K562 (cell line): Measurements from ENCODE around the gene RPRML. TPM values are rescaled to one million over a fixed set of nuclear protein-coding genes. Genes with fewer than 3 reads are reported as not detected.

Experiments
- ADNP ChIP-seq: fragments of 200-800 bp; sonication (Bioruptor generic); IDR thresholded peaks from 2 replicates; pipeline ENCODE4 v1.6.1; 2016; ENCODE audit warnings: missing genetic modification characterization, missing compliant biosample characterization
- ELF1 ChIP-seq: fragments of 200-800 bp; sonication (Bioruptor generic); IDR thresholded peaks from 2 replicates; pipeline ENCODE4 v1.6.1; 2016; ENCODE audit warnings: missing genetic modification characterization, missing compliant biosample characterization
- ETS2 ChIP-seq: IDR thresholded peaks from 2 replicates; pipeline ENCODE4 v1.6.1; 2016; ENCODE audit warnings: borderline replicate concordance, missing genetic modification characterization, mild to moderate bottlenecking, moderate library complexity, missing compliant biosample characterization; ENCODE audit not compliant: poor library complexity, severe bottlenecking
- FOXK1 ChIP-seq: sonication (generic); formaldehyde crosslinking; IDR thresholded peaks from 2 replicates; pipeline ENCODE4 v1.8.0; 2022; ENCODE audit warnings: missing genetic modification reagents, mild to moderate bottlenecking, borderline replicate concordance
- KAT7 ChIP-seq: sonication (generic); formaldehyde crosslinking; IDR thresholded peaks from 2 replicates; pipeline ENCODE4 v1.8.0; 2022; ENCODE audit warnings: missing genetic modification reagents, mild to moderate bottlenecking, borderline replicate concordance
- NCOA2 ChIP-seq, 2 experiments: fragments of 450-650 bp; IDR thresholded peaks; 2 replicates each; pipeline ENCODE4 v1.6.1; 2018; ENCODE audit warnings: mild to moderate bottlenecking in 2 of 2, moderate library complexity in 1 of 2; ENCODE audit not compliant: partially characterized antibody in 2 of 2
- NFE2 ChIP-seq: IDR thresholded peaks from 2 replicates; pipeline ENCODE4 v1.6.1; 2014; ENCODE audit warnings: antibody characterized with exemption, low read depth
- NFRKB ChIP-seq: fragments of 450-650 bp; IDR thresholded peaks from 2 replicates; pipeline ENCODE4 v1.6.1; 2016; ENCODE audit warnings: low read depth
- RAD21 ChIP-seq, 2 experiments: fragments of 250-450 bp in 1 of 2; fragments of 450-650 bp in 1 of 2; sonication (Bioruptor Pico) in 1 of 2; formaldehyde crosslinking in 1 of 2; IDR thresholded peaks in 1 of 2; conservative IDR thresholded peaks in 1 of 2; 2 replicates each; pipeline versions ENCODE4 v1.4.0 to v1.8.0; 2020 to 2022; ENCODE audit warnings: mild to moderate bottlenecking in 2 of 2, moderate library complexity in 1 of 2
- SREBF2 ChIP-seq: sonication (generic); formaldehyde crosslinking; IDR thresholded peaks from 2 replicates; pipeline ENCODE4 v1.4.0; 2020; ENCODE audit warnings: mild to moderate bottlenecking, missing genetic modification reagents
- STAG1 ChIP-seq: sonication (generic); formaldehyde crosslinking; IDR thresholded peaks from 2 replicates; pipeline ENCODE4 v1.5.0; 2020; ENCODE audit warnings: missing genetic modification reagents, borderline replicate concordance
- TBL1XR1 ChIP-seq, 2 experiments: IDR thresholded peaks; 2 replicates each; pipeline ENCODE4 v1.6.1; 2012; ENCODE audit warnings: improper control_type of control experiment in 2 of 2, low read length in 2 of 2, mild to moderate bottlenecking in 1 of 2
- polyA plus RNA-seq, 8 experiments: library from polyadenylated mRNA; depleted of rRNA in 4 of 8; stranded (reverse) in 5 of 8; unstranded in 3 of 8; fragments of >200 nt; fragmentation: Nextera tagmentation in 2 of 8; fragmentation: Illumina TruSeq in 1 of 8; extraction: Ambion mirVana in 2 of 8; extraction: Trizol in 1 of 8; gene quantifications; 2 replicates each; pipeline versions ENCODE4 v1.2.1 to v1.2.3, GENCODE V29; 2011 to 2014; ENCODE audit warnings: inconsistent platforms in 1 of 8, missing spikeins in 1 of 8
- total RNA-seq, 7 experiments: library from RNA; depleted of rRNA in 6 of 7; stranded (reverse); fragments of >200 nt in 6 of 7; fragmentation: Illumina TruSeq in 2 of 7; extraction: Trizol in 2 of 7; gene quantifications; 2 replicates each; pipeline versions ENCODE4 v1.2.1 to v1.2.3, GENCODE V29; 2011 to 2021; ENCODE audit warnings: low replicate concordance in 1 of 7
- TF ChIP-seq, protein P1 (sequence below): fragments of 450-650 bp; formaldehyde crosslinking; IDR thresholded peaks from 2 replicates; pipeline ENCODE4 v1.4.0; 2020; ENCODE audit warnings: mild to moderate bottlenecking, moderate library complexity
- TF ChIP-seq, protein P2 (sequence below): fragments of 450-650 bp; IDR thresholded peaks from 2 replicates; pipeline ENCODE4 v1.6.1; 2018; ENCODE audit not compliant: partially characterized antibody
- TF ChIP-seq, protein P3 (sequence below), 2 experiments: IDR thresholded peaks; 2 replicates each; pipeline ENCODE4 v1.6.1; 2011; ENCODE audit warnings: borderline replicate concordance in 1 of 2, control low read depth in 1 of 2, low read depth in 1 of 2, low read length in 1 of 2, mild to moderate bottlenecking in 1 of 2, mixed read lengths in 1 of 2, moderate library complexity in 1 of 2; ENCODE audit not compliant: insufficient read depth in 1 of 2, insufficient read length in 1 of 2, poor library complexity in 1 of 2, severe bottlenecking in 1 of 2; ENCODE audit errors: extremely low read depth in 1 of 2
- TF ChIP-seq, protein P4 (sequence below): fragments of 450-650 bp; IDR thresholded peaks from 2 replicates; pipeline ENCODE4 v1.6.1; 2018; ENCODE audit warnings: mild to moderate bottlenecking, low read depth; ENCODE audit not compliant: partially characterized antibody
- TF ChIP-seq, protein P5 (sequence below): fragments of 450-650 bp; formaldehyde crosslinking; IDR thresholded peaks from 2 replicates; pipeline ENCODE4 v1.4.0; 2020; ENCODE audit warnings: mild to moderate bottlenecking

RPRML gene
- total and polyA plus RNA-seq, 9 of the 15 experiments (the other 6 are each of a cell fraction or from before 2014, with no cell fraction given) = not detected

DNA sequence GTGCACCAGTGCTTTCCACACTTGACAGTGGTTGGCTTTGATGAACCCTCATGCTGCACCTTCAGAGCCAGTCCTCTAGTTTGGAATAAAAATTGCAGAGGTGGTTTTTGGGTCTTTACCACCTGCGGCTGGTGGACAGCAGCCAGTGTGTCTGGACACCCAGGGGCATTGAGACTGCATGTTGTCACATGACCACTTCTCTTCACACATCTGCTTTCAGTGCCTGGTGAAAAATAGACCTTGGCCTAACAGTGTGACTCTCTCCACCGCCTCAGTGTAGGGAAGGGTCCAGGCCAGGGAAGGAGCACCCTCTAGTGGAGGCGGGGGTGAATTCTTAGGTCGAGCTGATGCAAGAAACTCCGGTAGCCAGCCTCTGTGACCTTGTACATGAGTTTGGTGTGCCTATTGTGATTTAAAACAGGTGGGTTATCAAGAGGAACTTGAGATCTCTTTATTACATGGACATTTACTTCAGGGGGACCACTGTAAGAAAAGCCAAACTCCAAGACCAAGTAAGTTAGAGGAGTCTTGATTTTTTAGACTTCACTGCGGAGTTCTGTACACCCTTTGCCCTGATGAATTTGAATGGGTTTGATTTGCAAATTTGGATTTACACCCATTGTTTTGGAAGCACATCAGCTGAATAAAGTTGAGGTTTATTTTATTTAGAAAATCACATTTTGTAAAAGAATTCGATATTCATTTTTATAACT lies 38.2 kb downstream of the RPRML start (continued):
- TF ChIP-seq, protein P1, sequence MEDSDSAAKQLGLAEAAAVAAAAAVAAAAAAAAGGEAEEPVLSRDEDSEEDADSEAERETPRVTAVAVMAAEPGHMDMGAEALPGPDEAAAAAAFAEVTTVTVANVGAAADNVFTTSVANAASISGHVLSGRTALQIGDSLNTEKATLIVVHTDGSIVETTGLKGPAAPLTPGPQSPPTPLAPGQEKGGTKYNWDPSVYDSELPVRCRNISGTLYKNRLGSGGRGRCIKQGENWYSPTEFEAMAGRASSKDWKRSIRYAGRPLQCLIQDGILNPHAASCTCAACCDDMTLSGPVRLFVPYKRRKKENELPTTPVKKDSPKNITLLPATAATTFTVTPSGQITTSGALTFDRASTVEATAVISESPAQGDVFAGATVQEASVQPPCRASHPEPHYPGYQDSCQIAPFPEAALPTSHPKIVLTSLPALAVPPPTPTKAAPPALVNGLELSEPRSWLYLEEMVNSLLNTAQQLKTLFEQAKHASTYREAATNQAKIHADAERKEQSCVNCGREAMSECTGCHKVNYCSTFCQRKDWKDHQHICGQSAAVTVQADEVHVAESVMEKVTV (CRISPR knock-in tag) = peak; percentile 86
- TF ChIP-seq KAT7 (CRISPR knock-in tag) (no peak), RAD21 (CRISPR knock-in tag; conservative IDR thresholded peaks at IDR 0.05 in 1 of 2, IDR thresholded peaks at IDR 0.05 in 1 of 2) (peak; percentile 82 to 95), ETS2 (tag) (no peak), NFRKB (no peak), ELF1 (tag) (no peak), STAG1 (peak; percentile 76; the same call in 1 of the 2 replicates), FOXK1 (CRISPR knock-in tag) (no peak), ADNP (tag) (no peak), NFE2 (no peak), NCOA2 (IDR thresholded peaks at IDR 0.05; ENCODE audit: partially characterized antibody in 2 of 2) (no peak), SREBF2 (CRISPR knock-in tag) (no peak), TBL1XR1 (IDR thresholded peaks at IDR 0.05; ENCODE audit: low read length in 2 of 2) (no peak)
- TF ChIP-seq, protein P2, sequence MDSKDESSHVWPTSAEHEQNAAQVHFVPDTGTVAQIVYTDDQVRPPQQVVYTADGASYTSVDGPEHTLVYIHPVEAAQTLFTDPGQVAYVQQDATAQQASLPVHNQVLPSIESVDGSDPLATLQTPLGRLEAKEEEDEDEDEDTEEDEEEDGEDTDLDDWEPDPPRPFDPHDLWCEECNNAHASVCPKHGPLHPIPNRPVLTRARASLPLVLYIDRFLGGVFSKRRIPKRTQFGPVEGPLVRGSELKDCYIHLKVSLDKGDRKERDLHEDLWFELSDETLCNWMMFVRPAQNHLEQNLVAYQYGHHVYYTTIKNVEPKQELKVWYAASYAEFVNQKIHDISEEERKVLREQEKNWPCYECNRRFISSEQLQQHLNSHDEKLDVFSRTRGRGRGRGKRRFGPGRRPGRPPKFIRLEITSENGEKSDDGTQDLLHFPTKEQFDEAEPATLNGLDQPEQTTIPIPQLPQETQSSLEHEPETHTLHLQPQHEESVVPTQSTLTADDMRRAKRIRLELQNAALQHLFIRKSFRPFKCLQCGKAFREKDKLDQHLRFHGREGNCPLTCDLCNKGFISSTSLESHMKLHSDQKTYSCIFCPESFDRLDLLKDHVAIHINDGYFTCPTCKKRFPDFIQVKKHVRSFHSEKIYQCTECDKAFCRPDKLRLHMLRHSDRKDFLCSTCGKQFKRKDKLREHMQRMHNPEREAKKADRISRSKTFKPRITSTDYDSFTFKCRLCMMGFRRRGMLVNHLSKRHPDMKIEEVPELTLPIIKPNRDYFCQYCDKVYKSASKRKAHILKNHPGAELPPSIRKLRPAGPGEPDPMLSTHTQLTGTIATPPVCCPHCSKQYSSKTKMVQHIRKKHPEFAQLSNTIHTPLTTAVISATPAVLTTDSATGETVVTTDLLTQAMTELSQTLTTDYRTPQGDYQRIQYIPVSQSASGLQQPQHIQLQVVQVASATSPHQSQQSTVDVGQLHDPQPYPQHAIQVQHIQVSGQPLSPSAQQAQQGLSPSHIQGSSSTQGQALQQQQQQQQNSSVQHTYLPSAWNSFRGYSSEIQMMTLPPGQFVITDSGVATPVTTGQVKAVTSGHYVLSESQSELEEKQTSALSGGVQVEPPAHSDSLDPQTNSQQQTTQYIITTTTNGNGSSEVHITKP = no peak
- TF ChIP-seq, protein P3, sequence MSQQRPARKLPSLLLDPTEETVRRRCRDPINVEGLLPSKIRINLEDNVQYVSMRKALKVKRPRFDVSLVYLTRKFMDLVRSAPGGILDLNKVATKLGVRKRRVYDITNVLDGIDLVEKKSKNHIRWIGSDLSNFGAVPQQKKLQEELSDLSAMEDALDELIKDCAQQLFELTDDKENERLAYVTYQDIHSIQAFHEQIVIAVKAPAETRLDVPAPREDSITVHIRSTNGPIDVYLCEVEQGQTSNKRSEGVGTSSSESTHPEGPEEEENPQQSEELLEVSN (IDR thresholded peaks at IDR 0.05; ENCODE audit: borderline replicate concordance in 1 of 2, extremely low read depth in 1 of 2, insufficient read depth in 1 of 2, insufficient read length in 1 of 2, low read depth in 1 of 2, low read length in 1 of 2, poor library complexity in 1 of 2, severe bottlenecking in 1 of 2) = no peak
- TF ChIP-seq, protein P4, sequence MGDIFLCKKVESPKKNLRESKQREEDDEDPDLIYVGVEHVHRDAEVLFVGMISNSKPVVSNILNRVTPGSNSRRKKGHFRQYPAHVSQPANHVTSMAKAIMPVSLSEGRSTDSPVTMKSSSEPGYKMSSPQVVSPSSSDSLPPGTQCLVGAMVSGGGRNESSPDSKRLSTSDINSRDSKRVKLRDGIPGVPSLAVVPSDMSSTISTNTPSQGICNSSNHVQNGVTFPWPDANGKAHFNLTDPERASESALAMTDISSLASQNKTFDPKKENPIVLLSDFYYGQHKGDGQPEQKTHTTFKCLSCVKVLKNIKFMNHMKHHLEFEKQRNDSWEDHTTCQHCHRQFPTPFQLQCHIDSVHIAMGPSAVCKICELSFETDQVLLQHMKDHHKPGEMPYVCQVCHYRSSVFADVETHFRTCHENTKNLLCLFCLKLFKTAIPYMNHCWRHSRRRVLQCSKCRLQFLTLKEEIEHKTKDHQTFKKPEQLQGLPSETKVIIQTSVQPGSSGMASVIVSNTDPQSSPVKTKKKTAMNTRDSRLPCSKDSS = no peak
- TF ChIP-seq, protein P5, sequence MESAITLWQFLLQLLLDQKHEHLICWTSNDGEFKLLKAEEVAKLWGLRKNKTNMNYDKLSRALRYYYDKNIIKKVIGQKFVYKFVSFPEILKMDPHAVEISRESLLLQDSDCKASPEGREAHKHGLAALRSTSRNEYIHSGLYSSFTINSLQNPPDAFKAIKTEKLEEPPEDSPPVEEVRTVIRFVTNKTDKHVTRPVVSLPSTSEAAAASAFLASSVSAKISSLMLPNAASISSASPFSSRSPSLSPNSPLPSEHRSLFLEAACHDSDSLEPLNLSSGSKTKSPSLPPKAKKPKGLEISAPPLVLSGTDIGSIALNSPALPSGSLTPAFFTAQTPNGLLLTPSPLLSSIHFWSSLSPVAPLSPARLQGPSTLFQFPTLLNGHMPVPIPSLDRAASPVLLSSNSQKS (CRISPR knock-in tag) = no peak
